ENCODE results near the gene ITPR1. TPM values are rescaled to one million over a fixed set of nuclear protein-coding genes. Genes with fewer than 3 reads are reported as not detected.

Gene ITPR1
- total and polyA plus RNA-seq, 10 of the 15 experiments (the other 5 are each of a cell fraction or from before 2014, with no cell fraction given): 12.2 to 239 (median 28.4) TPM

DNA sequence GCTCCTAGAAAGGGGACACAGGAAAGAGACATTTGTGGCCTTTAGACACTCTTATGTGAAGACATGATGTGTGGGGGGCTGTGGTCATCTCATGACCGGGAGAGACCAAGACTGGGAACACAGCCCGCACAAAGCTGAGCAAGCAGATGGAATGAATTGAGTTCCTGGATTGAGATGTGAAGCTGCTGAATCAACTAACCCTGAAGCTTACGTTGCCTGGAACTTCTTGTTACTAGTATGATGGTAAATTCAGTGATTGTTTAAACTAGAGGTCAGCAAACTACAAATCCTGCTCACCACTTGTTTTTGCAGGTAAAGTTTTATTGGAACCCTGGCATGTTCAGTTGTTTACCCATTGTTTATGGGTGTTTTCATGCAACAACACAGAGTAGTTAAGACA, 402.7 kb downstream of the ITPR1 start:
- in situ Hi-C loops (cut with MboI): no loop called here
- CTCF ChIA-PET: interaction anchor here (0.6 to 1.2 kb wide), 3 partner anchors 80 to 84 kb away, joined by 3 to 4 read pairs (median 4); no protein-coding TSS in a partner anchor

More for the DNA sequence above, 402.7 kb downstream of the ITPR1 start:
- Histone ChIP-seq H2AFZ (ENCODE audit: control insufficient read depth, low read depth, low read length) (no peak overlapping the region), H4K20me1 (ENCODE audit: control insufficient read depth, insufficient read depth) (no peaks in the 10 kb centered on the region), H3K36me3 (ENCODE audit: control insufficient read depth in 2 of 2, insufficient read depth in 2 of 2, low read length in 1 of 2) (no peaks in the 10 kb centered on the region), H3K27ac (ENCODE audit: control insufficient read depth, insufficient read depth) (no peak overlapping the region), H3K4me2 (ENCODE audit: control insufficient read depth, insufficient read depth) (no peak overlapping the region), H3K4me1 (ENCODE audit: control insufficient read depth, insufficient read depth, low read length) (peaks cover 16% of the 10 kb centered on the region), H3K9ac (ENCODE audit: control insufficient read depth, insufficient read depth, low read length) (no peak overlapping the region), H3K9me3 (replicated peaks; ENCODE audit: control insufficient read depth, insufficient read depth, low read length) (no peaks in the 10 kb centered on the region; the same call in 2 of the 3 replicates), H3K27me3 (replicated peaks in 1 of 2; ENCODE audit: control insufficient read depth in 2 of 2, insufficient read depth in 2 of 2, low read length in 1 of 2) (no peaks in the 10 kb centered on the region), H3K4me3 (no peak overlapping the region), H3K79me2 (ENCODE audit: control insufficient read depth, insufficient read depth, low read length) (no peaks in the 10 kb centered on the region)
- POLR2A ChIA-PET: interaction anchor here (1.1 to 2.3 kb wide), 2 partner anchors 10 to 12 kb away, joined by 3 to 9 read pairs; no protein-coding TSS in a partner anchor
- WGBS (ENCODE audit: insufficient coverage, insufficient replicate concordance, low lambda C conversion rate, missing lambda C conversion rate): 88% methylated on average over 3 of the region's 3 CpGs
- DNase-seq (ENCODE audit: low read depth, low spot score) (no peak), FAIRE-seq (no peak), ATAC-seq (no peak)
- SMC1A ChIA-PET (ENCODE audit: uncharacterized antibody, unreplicated experiment): interaction anchor here (0.6 to 3.3 kb wide), 9 partner anchors 9 to 81 kb away, joined by 3 to 17 read pairs (median 4); no protein-coding TSS in a partner anchor
- RAD21 ChIA-PET (ENCODE audit: unreplicated experiment): interaction anchor here (1.3 to 2.9 kb wide), 2 partner anchors 77 to 80 kb away, joined by 4 to 7 read pairs; no protein-coding TSS in a partner anchor
- TF ChIP-seq, protein P1, sequence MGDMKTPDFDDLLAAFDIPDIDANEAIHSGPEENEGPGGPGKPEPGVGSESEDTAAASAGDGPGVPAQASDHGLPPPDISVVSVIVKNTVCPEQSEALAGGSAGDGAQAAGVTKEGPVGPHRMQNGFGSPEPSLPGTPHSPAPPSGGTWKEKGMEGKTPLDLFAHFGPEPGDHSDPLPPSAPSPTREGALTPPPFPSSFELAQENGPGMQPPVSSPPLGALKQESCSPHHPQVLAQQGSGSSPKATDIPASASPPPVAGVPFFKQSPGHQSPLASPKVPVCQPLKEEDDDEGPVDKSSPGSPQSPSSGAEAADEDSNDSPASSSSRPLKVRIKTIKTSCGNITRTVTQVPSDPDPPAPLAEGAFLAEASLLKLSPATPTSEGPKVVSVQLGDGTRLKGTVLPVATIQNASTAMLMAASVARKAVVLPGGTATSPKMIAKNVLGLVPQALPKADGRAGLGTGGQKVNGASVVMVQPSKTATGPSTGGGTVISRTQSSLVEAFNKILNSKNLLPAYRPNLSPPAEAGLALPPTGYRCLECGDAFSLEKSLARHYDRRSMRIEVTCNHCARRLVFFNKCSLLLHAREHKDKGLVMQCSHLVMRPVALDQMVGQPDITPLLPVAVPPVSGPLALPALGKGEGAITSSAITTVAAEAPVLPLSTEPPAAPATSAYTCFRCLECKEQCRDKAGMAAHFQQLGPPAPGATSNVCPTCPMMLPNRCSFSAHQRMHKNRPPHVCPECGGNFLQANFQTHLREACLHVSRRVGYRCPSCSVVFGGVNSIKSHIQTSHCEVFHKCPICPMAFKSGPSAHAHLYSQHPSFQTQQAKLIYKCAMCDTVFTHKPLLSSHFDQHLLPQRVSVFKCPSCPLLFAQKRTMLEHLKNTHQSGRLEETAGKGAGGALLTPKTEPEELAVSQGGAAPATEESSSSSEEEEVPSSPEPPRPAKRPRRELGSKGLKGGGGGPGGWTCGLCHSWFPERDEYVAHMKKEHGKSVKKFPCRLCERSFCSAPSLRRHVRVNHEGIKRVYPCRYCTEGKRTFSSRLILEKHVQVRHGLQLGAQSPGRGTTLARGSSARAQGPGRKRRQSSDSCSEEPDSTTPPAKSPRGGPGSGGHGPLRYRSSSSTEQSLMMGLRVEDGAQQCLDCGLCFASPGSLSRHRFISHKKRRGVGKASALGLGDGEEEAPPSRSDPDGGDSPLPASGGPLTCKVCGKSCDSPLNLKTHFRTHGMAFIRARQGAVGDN (IDR thresholded peaks at IDR 0.05): no peak
- TF ChIP-seq RCOR1 (conservative IDR thresholded peaks at IDR 0.05; ENCODE audit: low read depth, low read length) (no peak), CREM (IDR thresholded peaks at IDR 0.05; ENCODE audit: low read depth) (no peak), NR2F1 (conservative IDR thresholded peaks at IDR 0.05) (no peak), KLF5 (IDR thresholded peaks at IDR 0.05; ENCODE audit: partially characterized antibody) (no peak), YY1 (IDR thresholded peaks at IDR 0.05; ENCODE audit: low read depth, low read length) (no peak)
- TF ChIP-seq, protein P2, sequence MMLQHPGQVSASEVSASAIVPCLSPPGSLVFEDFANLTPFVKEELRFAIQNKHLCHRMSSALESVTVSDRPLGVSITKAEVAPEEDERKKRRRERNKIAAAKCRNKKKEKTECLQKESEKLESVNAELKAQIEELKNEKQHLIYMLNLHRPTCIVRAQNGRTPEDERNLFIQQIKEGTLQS (IDR thresholded peaks at IDR 0.05; ENCODE audit: borderline replicate concordance, extremely low read depth, low read depth, low read length): no peak
- no TSS peak for BruUV-seq (replicated peaks)
- intact Hi-C loops (cut with micrococcal nuclease; ENCODE audit: unreplicated experiment): loop anchor here (5.0 kb wide), 2 partner anchors 64 to 144 kb away; no protein-coding TSS in a partner anchor

Other genes starting within 250 kb of the ITPR1 start
- gene SETMAR, start 190.0 kb upstream of the ITPR1 start, total RNA-seq (2014; rRNA removed): 21.0 and 22.6 TPM in 2 replicates
- gene SETMAR, start 190.0 kb upstream of the ITPR1 start, total RNA-seq (2014; rRNA removed; fragmentation: Illumina TruSeq; extraction: Trizol): 20.4 and 21.1 TPM in 2 replicates
- gene SETMAR, start 190.0 kb upstream of the ITPR1 start, total RNA-seq (2021): 17.0 and 20.1 TPM in 2 replicates
- 20.5 and 21.0 TPM in 2 replicates for gene SETMAR, start 190.0 kb upstream of the ITPR1 start, polyA plus RNA-seq (2011; rRNA removed)
- 24.6 and 25.1 TPM in 2 replicates for gene SETMAR, start 190.0 kb upstream of the ITPR1 start, polyA plus RNA-seq (2014; fragmentation: Illumina TruSeq; extraction: Trizol)
- gene SETMAR, start 190.0 kb upstream of the ITPR1 start, polyA plus RNA-seq (2014; fragmentation: Nextera tagmentation; extraction: Ambion mirVana): 10 to 100 TPM in 1 of 2 experiments, 1 to 10 TPM in 1; 7.1 to 11.6 TPM
- 17.8 TPM in 2 replicates for gene SETMAR, start 190.0 kb upstream of the ITPR1 start, polyA plus RNA-seq (2014; rRNA removed)
- gene SETMAR, start 190.0 kb upstream of the ITPR1 start, polyA plus RNA-seq (2016; fragmentation: Nextera tagmentation; extraction: Ambion mirVana): 10 to 100 TPM; 19.9 to 23.6 TPM
- gene SUMF1, start 26.1 kb upstream of the ITPR1 start, total RNA-seq (2014; rRNA removed): 12.7 and 15.0 TPM in 2 replicates
- 7.6 and 8.1 TPM in 2 replicates for gene SUMF1, start 26.1 kb upstream of the ITPR1 start, total RNA-seq (2014; rRNA removed; fragmentation: Illumina TruSeq; extraction: Trizol)
- 9.0 and 9.5 TPM in 2 replicates for gene SUMF1, start 26.1 kb upstream of the ITPR1 start, total RNA-seq (2021)
- gene SUMF1, start 26.1 kb upstream of the ITPR1 start, polyA plus RNA-seq (2011; rRNA removed): 4.6 TPM in 2 replicates
- gene SUMF1, start 26.1 kb upstream of the ITPR1 start, polyA plus RNA-seq (2014; fragmentation: Illumina TruSeq; extraction: Trizol): 6.0 and 7.4 TPM in 2 replicates
- 1 to 10 TPM; 3.2 to 3.5 TPM for gene SUMF1, start 26.1 kb upstream of the ITPR1 start, polyA plus RNA-seq (2014; fragmentation: Nextera tagmentation; extraction: Ambion mirVana)
- gene SUMF1, start 26.1 kb upstream of the ITPR1 start, polyA plus RNA-seq (2014; rRNA removed): 7.1 and 10.8 TPM in 2 replicates
- gene SUMF1, start 26.1 kb upstream of the ITPR1 start, polyA plus RNA-seq (2016; fragmentation: Nextera tagmentation; extraction: Ambion mirVana): 10 to 100 TPM; 13.7 to 14.3 TPM

All from GM12878 (cell line).